GM04504 (cell line): Measurements from ENCODE around the gene HS3ST3B1.

ENCODE experiments used
- DNase-seq: peaks from one replicate; pipeline ENCODE4 v3.0.0-alpha.2; 2012; ENCODE audit warnings: low read depth

Gene HS3ST3B1

DNA sequence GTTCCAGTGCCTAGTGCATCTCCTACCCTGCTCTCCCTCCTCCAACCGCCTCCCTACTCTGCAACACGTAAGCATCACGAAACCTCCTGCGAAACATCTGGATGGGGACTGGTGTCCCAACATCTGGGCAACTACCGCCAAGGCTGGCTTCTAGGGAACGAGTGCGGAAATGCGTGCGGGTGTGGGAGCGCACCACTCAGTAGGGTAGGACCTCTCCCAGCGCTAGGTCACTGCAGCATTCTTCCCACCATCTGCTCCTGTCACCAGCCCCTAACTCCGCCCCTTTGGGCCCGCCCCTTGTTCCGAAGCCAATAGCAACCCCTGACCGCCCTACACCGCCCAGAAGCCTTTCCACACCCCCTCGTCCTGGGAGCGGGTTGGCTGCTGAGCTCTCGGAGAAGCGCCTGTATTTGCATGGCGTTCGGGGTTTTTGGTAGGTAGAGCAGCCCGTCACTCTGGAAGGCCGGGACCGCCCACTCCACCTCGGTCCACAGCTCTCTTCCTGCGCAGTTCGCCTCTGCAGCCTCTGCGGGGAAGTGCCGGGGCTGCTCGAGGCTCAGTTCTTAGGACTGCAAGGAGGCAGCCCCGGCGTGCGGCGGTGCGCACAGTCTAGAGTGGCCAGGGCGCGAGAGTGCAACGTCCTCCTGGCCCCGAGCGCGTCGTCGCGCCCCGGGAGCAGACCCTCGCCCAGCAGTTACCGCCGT, at the start of gene HS3ST3B1:
Gene HS3ST3B1, plus strand, starts transcription at position 507 of the 704 bp plus-strand sequence. CDS start 438 bp downstream, outside the sequence.
- DNase-seq, result peak; percentile 100

DNA sequence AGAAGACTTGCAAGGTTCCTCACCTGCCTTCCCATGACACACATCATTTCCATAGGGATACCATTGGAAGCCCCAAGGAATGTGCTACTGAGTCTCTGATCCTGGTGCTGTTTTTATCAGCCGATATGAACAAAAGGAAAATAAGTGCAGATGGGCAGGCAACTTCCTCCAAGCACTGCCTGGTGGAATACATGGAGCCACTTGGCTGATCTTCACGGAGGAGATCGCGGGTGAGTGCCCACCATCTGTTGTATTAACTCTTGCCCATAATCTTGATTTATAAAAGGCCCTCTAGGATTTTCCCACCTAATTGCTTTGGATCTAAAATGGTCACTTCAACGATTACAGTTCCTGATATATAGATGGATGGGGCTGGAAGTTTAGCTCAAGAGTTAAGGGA, 39.5 kb upstream of the HS3ST3B1 start:
- DNase-seq, result no peak

DNA sequence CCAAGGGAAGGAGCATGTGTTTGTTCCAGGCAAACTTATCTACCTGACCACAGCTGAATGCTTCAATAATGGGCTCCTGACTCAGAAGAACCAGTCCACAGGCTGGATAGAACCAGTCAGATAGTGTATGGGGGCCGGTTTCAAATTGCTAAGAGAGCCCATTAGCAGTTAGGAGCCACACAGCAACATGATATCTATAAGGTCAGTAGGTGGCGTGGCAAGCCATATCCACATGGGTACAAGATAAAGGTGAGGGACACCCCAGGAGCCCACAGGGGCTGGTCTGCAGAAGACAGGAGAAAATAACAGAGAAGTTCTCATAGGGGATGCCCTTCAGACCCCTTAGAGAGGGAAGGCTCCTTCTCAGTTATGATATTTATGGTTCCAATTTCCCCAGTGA, 32.6 kb upstream of the HS3ST3B1 start:
- no peak for DNase-seq

DNA sequence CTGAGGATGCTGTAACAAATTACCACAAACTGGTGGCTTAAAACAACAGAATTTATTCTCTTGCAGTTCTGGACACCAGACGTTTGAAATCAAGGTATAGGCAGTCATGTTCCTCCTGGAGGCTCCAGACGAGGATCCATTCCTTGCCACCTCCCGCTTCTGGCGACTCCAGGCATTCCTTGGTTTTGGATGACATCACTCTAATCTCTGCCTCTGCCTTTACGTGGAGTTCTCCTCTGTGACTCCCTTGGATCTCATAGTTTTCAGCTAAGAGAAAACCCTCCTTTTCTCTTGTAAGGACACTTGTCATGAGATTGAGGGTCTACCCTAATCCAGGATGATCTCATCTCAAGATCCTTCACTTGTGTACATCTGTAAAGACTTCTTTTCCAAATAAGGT, 31.4 kb upstream of the HS3ST3B1 start:
- no peak for DNase-seq

DNA sequence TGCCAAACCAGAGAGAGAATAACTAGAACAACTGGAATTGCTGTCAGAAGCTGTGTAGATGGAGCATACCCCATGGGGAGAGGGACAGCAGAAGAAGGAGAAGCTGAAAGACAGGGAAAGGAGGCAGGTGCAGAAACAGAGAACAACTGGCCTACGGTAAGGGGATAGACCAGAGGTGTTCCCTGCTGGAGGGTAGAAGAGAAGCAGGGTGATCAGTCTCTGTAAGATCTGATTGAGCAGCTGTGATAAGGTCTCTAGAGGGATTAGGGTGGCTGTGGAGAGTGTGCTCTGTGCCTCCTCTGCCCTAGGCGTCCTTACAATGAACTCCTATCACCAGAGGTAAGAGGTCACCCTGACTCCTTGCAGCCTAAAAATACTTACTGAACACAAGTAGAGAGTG, 30.4 kb upstream of the HS3ST3B1 start:
- no peak for DNase-seq

DNA sequence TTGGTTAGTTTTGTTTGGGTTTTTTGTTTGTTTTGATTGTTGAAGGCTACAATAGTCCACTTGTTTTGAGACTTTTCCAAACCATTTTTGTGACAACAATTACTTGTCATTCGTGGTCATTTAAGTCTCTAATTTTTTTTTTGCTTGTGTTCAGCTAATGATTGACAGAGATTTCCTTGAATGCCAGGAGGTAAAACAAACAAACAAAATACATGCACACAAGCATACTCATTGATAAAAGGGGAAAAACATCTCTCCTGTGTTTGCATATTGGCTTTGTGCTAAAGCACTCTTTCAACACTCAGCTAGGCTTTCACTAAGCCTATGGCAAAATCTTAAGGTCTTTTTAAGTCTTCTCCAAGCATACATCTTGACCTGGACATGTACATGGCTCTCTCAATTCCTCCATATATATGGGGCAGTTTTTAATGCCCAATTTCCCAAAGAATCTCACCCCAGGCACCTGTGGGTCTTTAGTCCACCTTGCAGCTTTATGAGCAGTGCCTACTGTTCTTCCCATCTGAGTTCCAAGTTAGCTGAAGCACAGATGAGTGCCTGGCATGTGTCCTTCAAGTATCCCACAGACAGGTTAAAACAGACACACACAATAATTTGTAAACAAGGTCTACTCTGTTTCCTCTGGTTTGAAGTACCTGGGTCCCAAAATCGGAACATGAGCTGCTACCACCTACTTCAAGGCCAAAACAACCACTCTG, 24.2 kb upstream of the HS3ST3B1 start:
- no peak for DNase-seq

DNA sequence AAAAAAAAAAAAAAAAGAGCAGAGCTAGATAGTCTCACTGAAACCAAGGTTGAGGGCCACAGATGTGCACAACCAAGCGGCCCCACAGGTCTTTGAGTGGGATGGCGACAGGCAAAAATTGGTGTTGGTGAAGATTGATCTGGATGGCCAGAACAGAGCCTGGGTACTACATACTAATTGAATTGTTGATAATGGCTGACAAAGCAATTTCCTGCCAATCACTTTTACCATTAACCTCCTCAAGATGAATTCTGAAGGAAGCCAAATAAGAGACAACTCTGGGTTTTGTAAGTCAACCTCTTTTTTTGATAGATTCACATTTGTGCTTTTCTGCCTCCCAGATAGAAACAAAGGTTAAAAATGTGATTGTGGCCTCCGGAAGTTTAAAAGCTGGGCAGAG, 19.4 kb upstream of the HS3ST3B1 start:
- no peak for DNase-seq

DNA sequence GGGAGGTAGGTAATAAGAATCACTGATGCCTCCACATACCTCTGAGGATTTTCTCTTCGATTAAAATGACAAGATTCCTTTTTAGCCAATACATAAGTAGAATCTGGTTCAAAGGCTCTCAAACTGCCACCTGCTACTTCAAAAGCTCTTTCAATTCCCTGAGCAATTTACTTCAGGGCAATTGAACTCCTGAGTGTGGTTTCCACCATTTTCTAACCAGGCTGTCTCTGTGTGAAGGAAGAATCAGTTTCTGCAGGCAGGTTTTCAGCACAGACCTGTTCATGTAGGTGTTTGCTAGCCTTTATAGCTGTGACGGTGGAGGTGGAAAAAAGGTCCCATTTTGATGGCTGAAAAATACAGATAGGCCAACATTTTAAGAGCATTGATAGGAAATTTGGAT, 18.2 kb upstream of the HS3ST3B1 start:
- DNase-seq, result no peak

DNA sequence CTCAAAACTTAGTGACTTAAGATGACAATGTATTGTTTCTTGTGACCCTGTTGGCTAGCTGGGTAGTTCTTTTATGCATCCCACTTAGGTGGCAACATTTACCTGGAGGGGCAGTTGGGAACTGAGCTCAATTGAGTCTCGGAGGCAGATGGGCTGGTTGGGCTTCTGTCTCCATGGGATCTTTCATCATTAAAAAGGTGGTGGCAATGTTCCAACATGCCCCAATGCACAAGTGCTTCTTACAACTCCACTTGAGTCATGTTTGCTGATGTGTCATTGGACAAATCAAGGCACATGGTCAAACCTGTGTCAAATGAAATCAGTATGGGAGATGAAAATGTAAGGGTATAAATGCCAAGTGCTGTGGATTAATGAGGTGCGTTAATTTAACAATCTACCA, 11.7 kb upstream of the HS3ST3B1 start:
- no peak for DNase-seq

DNA sequence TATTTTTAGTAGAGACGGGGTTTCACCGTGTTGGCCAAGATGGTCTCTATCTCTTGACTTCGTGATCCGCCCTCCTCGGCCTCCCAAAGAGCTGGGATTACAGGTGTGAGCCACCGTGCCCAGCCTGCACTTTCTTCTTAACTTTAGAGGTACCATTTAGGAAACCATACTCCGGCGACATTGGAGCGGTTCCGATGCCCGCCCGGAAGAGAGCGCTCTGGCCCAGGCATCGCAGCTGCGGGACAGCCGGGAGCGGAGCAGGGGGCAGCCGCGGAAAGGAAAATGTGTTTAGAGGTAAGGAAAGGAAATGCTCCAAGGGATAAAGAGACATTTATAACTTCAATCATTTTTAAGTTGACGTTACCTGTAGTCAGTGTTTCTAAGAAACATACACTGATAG, 6.0 kb upstream of the HS3ST3B1 start:
- DNase-seq, result no peak

DNA sequence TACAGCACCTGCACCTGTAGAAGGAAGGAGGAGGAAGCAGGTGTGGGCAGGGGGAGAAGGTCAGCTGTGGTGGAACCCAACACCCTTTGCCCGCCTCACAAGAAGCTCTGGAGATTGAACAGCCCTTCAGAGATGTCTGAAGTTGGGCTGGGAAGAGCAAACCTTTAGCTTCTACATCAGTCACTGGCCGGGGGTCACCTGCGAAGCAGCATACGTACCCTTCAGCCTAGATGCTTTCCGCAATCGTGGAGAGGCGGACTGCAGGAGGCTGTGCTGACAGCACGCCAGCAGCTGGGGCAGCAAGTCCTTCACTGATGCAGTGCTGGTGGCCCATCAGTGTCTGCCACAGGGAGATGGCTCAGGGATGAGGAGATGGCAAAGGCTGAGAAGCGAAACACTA, 5.2 kb upstream of the HS3ST3B1 start:
- no peak for DNase-seq

DNA sequence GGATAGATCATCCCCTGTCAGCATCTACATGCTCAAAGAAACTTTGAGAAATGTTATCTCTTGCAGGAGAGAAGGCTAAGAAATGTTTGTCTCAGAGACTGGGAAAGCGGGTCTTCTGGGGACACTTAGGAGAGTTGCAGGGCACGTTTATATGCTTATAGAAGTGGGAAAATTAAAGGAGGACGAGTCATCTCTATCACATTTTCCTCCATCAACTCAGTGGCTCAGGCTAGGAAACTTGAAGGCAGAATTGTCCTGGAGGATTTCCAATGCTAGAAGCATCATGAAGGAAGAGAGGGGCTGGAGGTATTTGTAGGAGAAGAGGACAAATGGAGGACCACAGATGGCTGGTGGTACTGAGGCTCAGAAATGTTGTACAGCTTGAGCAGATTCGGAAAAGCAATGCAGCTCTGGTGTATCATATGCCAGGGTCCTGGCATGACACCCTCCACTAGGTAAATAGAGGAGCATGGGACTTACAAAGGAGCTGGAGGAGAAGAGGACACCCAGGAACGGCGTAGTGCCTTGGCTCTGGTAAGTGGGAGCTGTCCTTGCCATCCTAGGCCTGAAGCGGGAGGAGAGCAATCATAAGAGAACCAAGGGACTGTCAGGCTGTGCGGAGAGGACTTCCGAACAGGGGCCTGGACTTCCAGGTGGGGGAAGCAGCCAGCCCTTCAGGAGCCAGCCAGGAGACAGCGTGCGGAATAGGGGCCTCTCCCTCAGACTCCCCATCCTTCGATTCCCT, 4.5 kb upstream of the HS3ST3B1 start:
- DNase-seq, result no peak

DNA sequence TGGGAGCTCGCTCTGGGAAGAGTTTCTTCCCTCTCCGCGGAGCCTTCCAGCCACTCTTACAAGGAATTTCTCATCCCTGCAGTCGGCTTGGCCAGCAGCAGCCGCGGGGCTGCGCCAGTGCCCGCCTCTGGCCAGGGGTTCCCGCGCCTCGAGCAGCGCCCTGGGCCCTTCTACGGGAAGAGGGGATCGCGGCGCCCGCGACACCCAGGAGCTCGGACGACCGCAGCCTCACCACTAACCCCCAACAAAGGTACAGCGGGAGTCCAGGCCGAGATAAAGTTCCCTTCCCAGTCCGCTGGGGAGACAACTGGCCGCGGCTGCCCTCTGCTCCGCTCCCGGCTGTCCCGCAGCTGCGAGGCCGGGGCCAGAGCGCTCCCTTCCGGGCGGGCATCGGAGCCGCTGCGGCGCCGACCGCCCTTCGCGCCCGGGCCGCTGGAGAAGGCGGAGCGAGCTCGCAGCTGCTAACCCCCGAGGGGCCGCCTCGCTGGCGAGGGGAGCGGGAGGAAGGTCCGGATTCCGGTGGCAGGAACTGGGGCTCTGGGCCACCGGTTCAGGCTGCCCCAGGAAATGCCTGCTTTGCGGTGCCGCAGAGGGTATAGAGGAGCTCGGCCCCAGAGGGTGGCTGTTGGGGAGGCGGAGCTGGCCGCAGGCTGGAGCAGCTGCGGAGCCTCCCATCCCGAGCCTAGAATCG, 3.6 kb upstream of the HS3ST3B1 start:
- DNase-seq, result no peak

DNA sequence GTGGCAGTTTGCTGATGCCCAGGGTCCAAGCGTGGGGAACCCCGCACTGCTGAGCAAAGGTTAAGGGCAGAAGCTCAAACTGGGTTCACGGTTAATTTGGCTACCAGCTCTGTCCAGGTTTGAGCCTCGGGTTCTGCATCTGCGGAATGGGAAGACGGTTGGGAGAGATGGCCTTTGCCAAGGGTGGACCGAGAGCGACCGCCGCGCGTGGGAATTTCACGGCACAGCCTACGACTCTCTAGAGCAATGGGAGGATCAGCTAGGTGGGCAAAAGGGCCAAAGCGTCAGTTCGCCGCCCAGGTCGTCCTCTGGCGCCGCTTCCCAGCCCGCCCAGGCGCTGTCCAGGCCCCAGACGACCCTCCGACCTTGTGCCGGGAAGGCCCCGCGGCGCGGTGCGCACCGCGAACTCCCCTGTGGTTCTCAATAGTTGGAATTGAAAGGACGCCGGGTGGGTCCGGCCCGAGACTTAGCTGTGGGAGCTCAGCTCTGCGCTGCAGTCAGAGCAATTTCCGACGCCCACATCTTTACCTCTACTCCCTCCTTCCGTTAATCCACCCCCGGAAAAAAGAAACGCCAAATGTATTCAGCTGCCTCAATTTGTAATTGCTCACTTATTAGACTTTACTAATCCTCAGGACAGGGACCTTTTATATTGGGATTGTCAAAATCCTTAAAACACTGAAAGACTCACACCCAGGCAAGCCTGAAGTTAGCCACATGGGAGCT, 2.5 kb upstream of the HS3ST3B1 start:
- no peak for DNase-seq

DNA sequence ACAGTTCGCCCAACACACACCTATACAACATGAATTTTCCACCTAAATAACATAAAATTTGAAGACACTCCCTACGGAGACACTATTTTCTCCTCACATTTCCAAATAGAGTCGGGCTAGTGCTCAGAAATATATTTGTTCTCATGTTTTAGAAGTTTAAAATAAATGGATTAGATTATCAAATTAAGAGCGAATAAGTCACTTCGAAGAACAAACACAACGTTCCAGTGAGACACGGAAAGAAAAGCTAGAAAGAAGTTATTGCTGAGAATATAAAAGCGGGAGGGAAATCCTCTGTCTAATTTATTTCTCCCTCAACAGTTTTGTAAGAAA, 2.0 kb upstream of the HS3ST3B1 start:
- no peak for DNase-seq

DNA sequence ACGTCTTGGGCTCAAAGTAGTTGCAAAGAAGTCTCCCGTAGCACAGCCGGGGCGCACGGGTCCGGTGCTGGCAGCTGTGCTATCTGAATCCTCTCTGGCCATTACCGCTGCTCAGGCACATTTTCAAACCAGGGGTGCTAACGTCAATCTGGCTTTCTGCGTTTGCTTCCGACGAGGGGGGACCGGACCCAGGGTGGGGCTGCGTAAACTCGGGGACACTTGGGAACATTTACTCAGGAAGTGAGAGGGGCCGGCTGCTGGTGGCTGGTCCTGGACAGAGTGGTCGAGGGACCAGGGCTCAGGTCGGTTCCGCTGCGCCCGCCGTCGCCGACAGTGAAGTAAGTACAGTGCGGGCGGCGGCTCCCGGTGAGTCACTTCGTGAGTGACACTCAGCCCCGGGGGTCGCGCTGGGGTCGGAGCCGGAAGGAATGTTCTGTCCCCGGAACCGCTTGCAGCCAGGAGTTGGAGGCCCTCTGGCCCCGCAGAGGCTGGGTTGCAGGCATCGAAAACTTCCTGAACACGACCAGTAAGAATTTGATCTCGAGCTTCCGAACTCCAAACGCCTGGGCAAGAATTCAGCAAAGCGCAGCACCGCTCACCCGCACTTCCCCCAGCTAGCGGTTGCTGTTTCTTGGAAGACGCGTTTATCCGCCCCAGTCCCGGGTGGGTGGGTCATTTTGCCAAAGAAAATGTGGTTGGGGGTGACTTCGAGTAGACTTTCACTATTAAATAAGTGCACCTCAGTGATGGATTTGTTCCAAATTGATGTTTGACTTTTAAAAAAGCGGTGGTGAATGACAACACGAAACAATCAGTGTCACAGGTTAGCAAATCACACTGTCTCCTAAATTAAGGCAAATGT, 1.4 kb upstream of the HS3ST3B1 start:
- DNase-seq, result no peak

DNA sequence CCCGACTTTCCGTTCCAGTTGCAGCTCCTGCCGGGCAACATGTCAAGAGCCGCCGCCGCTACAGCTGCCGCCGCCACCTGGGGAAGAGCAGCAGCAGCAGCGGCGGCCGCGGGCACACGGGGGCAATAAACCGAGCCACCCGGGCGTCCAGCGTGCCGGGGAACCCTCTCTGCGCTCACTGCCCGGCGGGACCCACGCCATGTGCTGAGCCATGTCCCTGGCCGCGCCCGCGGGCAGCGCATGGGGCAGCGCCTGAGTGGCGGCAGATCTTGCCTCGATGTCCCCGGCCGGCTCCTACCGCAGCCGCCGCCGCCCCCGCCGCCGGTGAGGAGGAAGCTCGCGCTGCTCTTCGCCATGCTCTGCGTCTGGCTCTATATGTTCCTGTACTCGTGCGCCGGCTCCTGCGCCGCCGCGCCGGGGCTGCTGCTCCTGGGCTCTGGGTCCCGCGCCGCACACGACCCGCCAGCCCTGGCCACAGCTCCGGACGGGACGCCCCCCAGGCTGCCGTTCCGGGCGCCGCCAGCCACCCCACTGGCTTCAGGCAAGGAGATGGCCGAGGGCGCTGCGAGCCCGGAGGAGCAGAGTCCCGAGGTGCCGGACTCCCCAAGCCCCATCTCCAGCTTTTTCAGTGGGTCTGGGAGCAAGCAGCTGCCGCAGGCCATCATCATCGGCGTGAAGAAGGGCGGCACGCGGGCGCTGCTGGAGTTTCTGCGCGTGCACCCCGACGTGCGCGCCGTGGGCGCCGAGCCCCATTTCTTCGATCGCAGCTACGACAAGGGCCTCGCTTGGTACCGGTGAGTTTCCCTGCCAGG, 604 bp downstream of the HS3ST3B1 start:
- DNase-seq, result no peak

DNA sequence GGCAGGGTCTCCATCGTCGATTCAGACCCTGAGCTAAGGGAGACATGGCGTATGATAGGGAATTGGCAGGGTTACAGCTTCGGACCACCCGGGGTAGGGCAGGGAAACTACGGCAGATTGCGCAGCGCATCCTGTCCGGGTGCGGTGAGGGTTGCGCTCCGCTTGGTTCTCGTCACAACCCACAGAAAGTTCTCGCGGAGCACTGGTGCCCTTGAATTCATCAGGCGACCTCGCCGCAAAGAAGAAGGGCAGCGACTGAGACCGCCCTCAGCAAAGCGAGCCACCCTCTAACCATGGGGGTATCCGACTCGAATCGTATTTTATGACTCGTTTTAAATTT, 1.2 kb downstream of the HS3ST3B1 start:
- DNase-seq, result no peak

DNA sequence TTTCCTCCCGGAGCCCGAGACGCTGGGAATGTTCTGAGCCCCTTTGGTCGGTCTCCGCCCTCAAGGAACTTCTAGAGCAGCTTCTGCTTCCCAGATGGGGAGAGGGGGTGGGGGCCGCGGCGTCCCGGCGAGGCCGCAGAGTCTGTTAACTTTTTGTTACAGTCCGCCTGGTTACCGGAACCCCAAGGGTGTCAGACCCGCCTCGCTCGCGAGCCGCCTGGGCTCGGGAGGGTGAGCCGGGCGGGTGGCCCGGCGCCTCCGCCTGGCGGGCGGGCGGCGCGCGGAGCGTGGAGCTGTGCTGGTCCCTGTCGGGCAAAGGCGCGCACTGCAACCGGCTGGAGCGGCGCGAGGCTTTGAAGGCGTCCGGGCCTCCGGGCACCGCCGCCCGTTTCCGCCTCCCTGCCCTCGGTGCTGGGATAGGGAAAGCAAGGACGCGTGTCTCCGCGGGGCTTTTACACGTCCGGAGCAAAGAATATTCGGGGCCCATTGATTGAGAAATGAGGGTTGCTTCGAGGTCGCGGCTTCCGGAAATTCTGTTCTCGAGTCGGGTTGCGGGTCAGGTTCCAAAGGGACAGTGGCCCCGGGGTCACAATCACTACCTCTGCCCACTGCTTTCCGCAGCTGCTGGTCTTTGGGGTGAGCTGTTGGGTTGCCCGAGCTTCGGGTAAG, 1.7 kb downstream of the HS3ST3B1 start:
- peak; percentile 79 for DNase-seq
